Astrocyte of the spinal cord (primary cell): ENCODE data around the gene SETD1A.

Experiments used
- DNase-seq: peaks from one replicate; pipeline ENCODE4 v3.0.0; 2011; ENCODE audit warnings: low read depth, low spot score
- H3K4me3 ChIP-seq: 2 replicates; pipeline ENCODE4 v1.5.1; 2011; ENCODE audit warnings: low read depth, mild to moderate bottlenecking, low read length, moderate library complexity
- CTCF ChIP-seq: IDR thresholded peaks from 2 replicates; pipeline ENCODE4 v1.5.1; 2012; ENCODE audit warnings: low read depth, mild to moderate bottlenecking, low read length, inconsistent platforms
- in situ Hi-C: cut with HindIII; loops from 2 replicates; pipeline ENCODE4 v1.10.0; 2017; ENCODE audit warnings: low sequenced_read_pairs

SETD1A gene

GRCh38 chr16:30997725-30998711 is 40.5 kb downstream of the SETD1A start:
- peak; percentile 77 for DNase-seq
- in situ Hi-C loops, result no loop called here
- peak overlapping the region; percentile 36 for H3K4me3 ChIP-seq
- no peak for TF ChIP-seq CTCF

- in situ Hi-C loops, result no loop called here
- H3K4me3 ChIP-seq, result no peak overlapping the region
- no peak for TF ChIP-seq CTCF
- no peak for DNase-seq
Measured at GRCh38 chr16:30998852-30999761, 41.6 kb downstream of the SETD1A start.

GRCh38 chr16:31000671-31001382 is 43.3 kb downstream of the SETD1A start:
- in situ Hi-C loops, result no loop called here
- TF ChIP-seq CTCF, result no peak
- H3K4me3 ChIP-seq, result no peak overlapping the region
- DNase-seq, result no peak

DNA sequence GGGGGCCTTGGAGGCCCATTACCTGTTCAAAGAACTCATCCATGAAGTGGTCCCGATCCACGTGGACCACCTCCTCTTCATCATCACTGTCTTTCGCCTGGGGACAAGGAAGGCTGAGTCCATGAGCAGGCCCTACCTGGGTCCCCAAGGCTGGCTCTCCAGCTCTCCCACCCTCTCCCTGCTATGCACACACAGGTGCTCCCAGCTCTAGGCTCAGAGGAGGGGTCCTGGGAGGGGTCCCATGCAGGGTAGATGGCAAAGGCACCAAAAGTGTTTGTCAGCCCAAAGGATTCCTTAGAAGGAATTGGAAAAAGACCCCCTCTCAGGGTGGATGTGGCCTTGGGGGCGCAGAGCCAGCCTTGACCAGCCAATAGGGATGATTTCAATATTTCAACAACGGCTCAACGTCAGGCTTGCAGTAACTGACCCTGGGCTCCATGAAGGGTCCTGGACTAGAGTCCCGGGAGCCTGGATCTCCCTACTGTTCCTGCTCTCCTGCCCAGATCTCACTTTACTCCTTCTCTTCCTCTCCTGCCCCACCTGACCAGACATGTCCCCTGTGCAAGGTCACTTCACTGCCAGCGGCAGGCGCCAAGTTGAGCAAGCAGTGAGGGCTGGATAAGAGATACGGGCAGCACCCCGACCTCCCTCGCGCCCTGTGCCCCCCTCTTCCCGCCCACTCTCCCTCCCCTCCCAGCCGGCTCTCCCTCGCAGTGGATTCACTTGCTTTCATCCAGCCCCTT is 44.1 kb downstream of the SETD1A start:
- TF ChIP-seq CTCF, result no peak
- H3K4me3 ChIP-seq, result no peak overlapping the region
- in situ Hi-C loops, result no loop called here
- DNase-seq, result no peak

GRCh38 chr16:31002250-31002700 is 44.7 kb downstream of the SETD1A start:
- H3K4me3 ChIP-seq, result no peak overlapping the region
- no peak for TF ChIP-seq CTCF
- DNase-seq, result no peak
- in situ Hi-C loops, result no loop called here
